ENCODE results near the gene SLC25A10.

DNA sequence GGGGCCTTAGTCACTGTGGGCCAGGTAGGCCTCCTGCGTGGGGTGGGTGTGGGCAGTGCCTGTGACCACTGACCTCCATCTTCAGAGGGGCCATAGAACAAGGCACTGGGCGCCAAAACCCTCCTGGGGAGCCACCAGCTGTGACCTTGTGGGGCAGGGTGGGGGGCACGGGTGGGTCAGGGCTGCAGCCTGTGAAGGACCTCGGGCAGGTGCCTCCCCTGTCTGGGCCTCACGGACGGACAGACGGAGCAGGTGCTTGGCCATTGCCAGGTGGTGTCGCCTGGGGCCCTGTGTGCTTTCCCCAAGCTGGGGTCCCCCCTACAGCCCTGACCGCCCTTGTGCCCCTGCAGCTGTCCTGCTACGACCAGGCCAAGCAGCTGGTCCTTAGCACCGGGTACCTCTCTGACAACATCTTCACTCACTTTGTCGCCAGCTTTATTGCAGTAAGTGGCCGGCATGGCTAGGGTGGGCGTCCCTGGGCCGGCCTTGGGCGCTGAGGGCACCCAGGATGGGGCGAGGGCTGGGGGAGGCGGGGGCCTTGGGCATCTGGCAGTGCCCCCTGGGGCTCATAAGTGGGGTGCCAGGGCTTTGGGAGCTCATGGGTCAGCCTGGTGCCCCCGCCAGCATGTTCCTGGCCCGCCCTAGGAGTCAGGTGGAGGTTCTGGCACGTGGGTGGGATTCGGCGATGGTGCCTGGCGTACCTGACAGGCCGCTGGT, 5.1 kb downstream of the SLC25A10 start:
- TF ChIP-seq, protein P1, sequence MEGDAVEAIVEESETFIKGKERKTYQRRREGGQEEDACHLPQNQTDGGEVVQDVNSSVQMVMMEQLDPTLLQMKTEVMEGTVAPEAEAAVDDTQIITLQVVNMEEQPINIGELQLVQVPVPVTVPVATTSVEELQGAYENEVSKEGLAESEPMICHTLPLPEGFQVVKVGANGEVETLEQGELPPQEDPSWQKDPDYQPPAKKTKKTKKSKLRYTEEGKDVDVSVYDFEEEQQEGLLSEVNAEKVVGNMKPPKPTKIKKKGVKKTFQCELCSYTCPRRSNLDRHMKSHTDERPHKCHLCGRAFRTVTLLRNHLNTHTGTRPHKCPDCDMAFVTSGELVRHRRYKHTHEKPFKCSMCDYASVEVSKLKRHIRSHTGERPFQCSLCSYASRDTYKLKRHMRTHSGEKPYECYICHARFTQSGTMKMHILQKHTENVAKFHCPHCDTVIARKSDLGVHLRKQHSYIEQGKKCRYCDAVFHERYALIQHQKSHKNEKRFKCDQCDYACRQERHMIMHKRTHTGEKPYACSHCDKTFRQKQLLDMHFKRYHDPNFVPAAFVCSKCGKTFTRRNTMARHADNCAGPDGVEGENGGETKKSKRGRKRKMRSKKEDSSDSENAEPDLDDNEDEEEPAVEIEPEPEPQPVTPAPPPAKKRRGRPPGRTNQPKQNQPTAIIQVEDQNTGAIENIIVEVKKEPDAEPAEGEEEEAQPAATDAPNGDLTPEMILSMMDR (IDR thresholded peaks at IDR 0.05), result no peak
- TF ChIP-seq POLR2A (IDR thresholded peaks at IDR 0.05), result no peak
